PFSK-1 (cell line): ENCODE measurements around the gene ERBB4.

Source experiments
- FOXP2 ChIP-seq: optimal IDR thresholded peaks from 2 replicates; pipeline ENCODE3; 2011; ENCODE audit warnings: borderline replicate concordance, control low read depth, inconsistent platforms; ENCODE audit not compliant: insufficient read depth; ENCODE audit errors: extremely low read length, extremely low read depth
- POLR2AphosphoS5 ChIP-seq: IDR thresholded peaks from 2 replicates; pipeline ENCODE4 v1.6.1; 2012; ENCODE audit warnings: low read depth, mild to moderate bottlenecking, control low read depth, low read length, moderate library complexity
- SIN3A ChIP-seq: IDR thresholded peaks from 2 replicates; pipeline ENCODE4 v1.6.1; 2012; ENCODE audit warnings: mild to moderate bottlenecking, low read length, moderate library complexity, borderline replicate concordance; ENCODE audit not compliant: insufficient read depth
- TAF1 ChIP-seq: IDR thresholded peaks from 2 replicates; pipeline ENCODE4 v1.6.1; 2012; ENCODE audit warnings: low read length, control low read depth, borderline replicate concordance; ENCODE audit not compliant: insufficient read depth
- TF ChIP-seq, protein P1 (sequence below), 2 experiments: IDR thresholded peaks; 2 replicates each; pipeline versions ENCODE4 v1.6.1 to v1.8.0; 2011 to 2012; ENCODE audit warnings: low read depth in 2 of 2, low read length in 2 of 2, control low read depth in 1 of 2, inconsistent platforms in 1 of 2, mild to moderate bottlenecking in 1 of 2, moderate library complexity in 1 of 2; ENCODE audit not compliant: insufficient read depth in 1 of 2

The ERBB4 gene

DNA sequence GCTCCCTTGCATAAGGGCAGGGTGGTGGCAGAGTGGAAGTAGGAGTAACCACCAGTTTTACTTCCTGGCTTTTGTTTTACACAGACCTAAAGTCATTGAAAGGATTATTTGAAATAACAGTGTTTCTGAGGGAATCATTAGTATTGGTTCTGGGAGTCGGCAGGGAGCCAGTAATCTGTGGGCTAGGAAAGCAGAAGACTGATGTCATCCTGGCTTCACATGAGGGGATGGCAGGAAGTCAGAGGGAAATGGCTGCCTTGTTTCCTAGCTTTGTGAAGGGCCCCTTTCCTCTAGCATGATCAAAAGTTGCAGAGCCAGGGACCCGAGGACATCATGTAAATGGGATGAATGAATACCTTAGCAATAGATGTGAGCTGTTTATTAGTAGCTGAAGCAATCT, 1189.6 kb downstream of the ERBB4 start:
- no peak for TF ChIP-seq SIN3A
- TF ChIP-seq, protein P1, sequence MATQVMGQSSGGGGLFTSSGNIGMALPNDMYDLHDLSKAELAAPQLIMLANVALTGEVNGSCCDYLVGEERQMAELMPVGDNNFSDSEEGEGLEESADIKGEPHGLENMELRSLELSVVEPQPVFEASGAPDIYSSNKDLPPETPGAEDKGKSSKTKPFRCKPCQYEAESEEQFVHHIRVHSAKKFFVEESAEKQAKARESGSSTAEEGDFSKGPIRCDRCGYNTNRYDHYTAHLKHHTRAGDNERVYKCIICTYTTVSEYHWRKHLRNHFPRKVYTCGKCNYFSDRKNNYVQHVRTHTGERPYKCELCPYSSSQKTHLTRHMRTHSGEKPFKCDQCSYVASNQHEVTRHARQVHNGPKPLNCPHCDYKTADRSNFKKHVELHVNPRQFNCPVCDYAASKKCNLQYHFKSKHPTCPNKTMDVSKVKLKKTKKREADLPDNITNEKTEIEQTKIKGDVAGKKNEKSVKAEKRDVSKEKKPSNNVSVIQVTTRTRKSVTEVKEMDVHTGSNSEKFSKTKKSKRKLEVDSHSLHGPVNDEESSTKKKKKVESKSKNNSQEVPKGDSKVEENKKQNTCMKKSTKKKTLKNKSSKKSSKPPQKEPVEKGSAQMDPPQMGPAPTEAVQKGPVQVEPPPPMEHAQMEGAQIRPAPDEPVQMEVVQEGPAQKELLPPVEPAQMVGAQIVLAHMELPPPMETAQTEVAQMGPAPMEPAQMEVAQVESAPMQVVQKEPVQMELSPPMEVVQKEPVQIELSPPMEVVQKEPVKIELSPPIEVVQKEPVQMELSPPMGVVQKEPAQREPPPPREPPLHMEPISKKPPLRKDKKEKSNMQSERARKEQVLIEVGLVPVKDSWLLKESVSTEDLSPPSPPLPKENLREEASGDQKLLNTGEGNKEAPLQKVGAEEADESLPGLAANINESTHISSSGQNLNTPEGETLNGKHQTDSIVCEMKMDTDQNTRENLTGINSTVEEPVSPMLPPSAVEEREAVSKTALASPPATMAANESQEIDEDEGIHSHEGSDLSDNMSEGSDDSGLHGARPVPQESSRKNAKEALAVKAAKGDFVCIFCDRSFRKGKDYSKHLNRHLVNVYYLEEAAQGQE (IDR thresholded peaks at IDR 0.05; ENCODE audit: insufficient read depth in 1 of 2, low read depth in 2 of 2, low read length in 2 of 2) = no peak
- no peak for TF ChIP-seq POLR2AphosphoS5
- TF ChIP-seq TAF1 = no peak
- no peak for TF ChIP-seq FOXP2

DNA sequence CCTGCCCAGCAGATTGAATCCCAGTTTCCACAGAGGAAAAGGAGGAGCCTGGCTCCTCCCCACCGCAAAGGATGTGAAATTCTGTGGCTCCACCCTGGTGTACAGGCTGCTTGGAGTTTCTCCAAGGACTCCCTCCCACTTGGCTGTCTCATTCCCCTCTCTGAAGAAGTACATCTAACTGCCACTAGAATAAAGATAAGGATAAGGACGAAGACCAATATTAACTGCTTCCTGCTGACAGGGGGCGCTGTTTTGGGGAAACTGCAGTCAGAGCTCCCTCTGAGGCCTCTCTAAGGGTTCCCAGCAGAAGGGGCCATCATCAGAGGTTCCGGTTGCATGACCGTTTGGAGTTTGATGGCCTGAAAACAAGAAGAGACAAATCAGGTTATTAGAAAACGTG, 1191.3 kb downstream of the ERBB4 start:
- TF ChIP-seq SIN3A (no peak), POLR2AphosphoS5 (no peak), TAF1 (no peak), FOXP2 (no peak)
- TF ChIP-seq, protein P1 (IDR thresholded peaks at IDR 0.05; ENCODE audit: insufficient read depth in 1 of 2, low read depth in 2 of 2, low read length in 2 of 2) = no peak

- TF ChIP-seq SIN3A = no peak
- TF ChIP-seq, protein P1 (IDR thresholded peaks at IDR 0.05; ENCODE audit: insufficient read depth in 1 of 2, low read depth in 2 of 2, low read length in 2 of 2) = no peak
- TF ChIP-seq FOXP2 = no peak
- no peak for TF ChIP-seq POLR2AphosphoS5
- no peak for TF ChIP-seq TAF1
These were observed 1194.3 kb downstream of the ERBB4 start for GRCh38 chr2:211344289-211344688.

DNA sequence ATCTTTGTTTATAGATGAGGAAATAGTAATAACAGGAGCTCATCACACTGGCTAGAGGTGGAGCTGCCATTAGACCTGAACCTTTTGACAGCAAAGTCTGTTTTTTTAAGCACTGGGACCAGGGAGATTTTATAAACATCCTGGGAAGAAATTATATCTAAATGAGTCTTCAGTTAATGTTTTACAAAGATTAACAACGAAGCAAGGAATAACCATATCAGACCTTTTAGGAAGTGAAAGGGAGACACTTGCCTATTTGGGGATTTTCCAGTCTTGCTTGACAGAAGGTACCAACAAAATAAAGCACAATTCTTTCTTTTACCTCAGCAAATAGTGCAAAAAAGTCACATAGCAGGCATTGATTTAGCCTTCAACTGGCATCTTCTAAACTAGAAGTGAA, 1205.2 kb downstream of the ERBB4 start:
- no peak for TF ChIP-seq SIN3A
- no peak for TF ChIP-seq TAF1

DNA sequence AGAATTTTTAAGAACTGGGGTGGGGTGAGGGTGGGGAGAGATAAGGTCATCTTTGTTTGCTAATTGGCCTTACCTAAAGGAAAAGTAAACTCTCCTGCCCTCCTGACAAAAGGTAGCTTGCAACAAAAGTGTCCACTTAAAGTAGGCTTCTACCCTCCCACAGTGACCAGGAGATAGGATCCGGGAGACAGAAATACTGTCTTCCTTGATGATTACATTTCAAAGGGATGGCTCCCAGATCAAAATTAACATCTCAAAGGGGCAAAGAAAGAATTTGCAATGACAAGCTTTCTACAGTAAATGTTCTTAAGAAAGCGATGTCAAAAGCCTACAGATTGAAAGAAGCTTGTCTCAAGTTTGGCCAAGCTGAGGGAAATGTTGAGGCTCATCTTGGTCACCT, 1206.9 kb downstream of the ERBB4 start:
- TF ChIP-seq, protein P1 (IDR thresholded peaks at IDR 0.05; ENCODE audit: insufficient read depth in 1 of 2, low read depth in 2 of 2, low read length in 2 of 2) = no peak
- TF ChIP-seq TAF1 (no peak), POLR2AphosphoS5 (no peak), SIN3A (no peak), FOXP2 (no peak)

- TF ChIP-seq TAF1 (no peak), POLR2AphosphoS5 (no peak)
- TF ChIP-seq, protein P1 (IDR thresholded peaks at IDR 0.05; ENCODE audit: insufficient read depth in 1 of 2, low read depth in 2 of 2, low read length in 2 of 2) = no peak
These were observed 1208.7 kb downstream of the ERBB4 start for GRCh38 chr2:211329882-211330281.
